Skeletal muscle tissue (tissue), 4 donors: ENCODE data around the gene RAMAC. TPM values are rescaled to one million over a fixed set of nuclear protein-coding genes. Genes with fewer than 3 reads are reported as not detected.
A peak's percentile ranks its signal among the peaks of the same experiment; 100 is the strongest.

Experiments used
- H3K27ac ChIP-seq: one replicate; pipeline ENCODE4 v1.7.0; 2013; ENCODE audit warnings: mild to moderate bottlenecking, low read depth, low read length, inconsistent platforms
- H3K27me3 ChIP-seq, 3 donors: one replicate each; pipeline ENCODE4 v1.7.0; 2013; ENCODE audit warnings: low read length in 3 of 3; ENCODE audit not compliant: control insufficient read depth in 3 of 3, insufficient read depth in 3 of 3
- H3K36me3 ChIP-seq, 3 donors: one replicate each; pipeline ENCODE4 v1.7.0; 2013; ENCODE audit warnings: low read length in 3 of 3; ENCODE audit not compliant: control insufficient read depth in 3 of 3, insufficient read depth in 3 of 3
- H3K4me1 ChIP-seq, 3 donors: one replicate each; pipeline ENCODE4 v1.7.0; 2013; ENCODE audit warnings: low read length in 3 of 3, mild to moderate bottlenecking in 3 of 3; ENCODE audit not compliant: control insufficient read depth in 3 of 3, insufficient read depth in 3 of 3
- H3K4me3 ChIP-seq, 3 donors: one replicate each; pipeline ENCODE4 v1.7.0; 2013; ENCODE audit warnings: low read length in 3 of 3
- H3K9ac ChIP-seq, 3 donors: one replicate each; pipeline ENCODE4 v1.7.0; 2013; ENCODE audit warnings: low read length in 3 of 3, mild to moderate bottlenecking in 3 of 3, moderate library complexity in 2 of 3, low read depth in 1 of 3
- H3K9me3 ChIP-seq, 3 donors: one replicate each; pipeline ENCODE4 v1.7.0; 2013; ENCODE audit warnings: low read length in 3 of 3; ENCODE audit not compliant: control insufficient read depth in 3 of 3
- total RNA-seq: library from RNA; depleted of rRNA; stranded (reverse); fragments of >200 nt; gene quantifications from one replicate; pipeline ENCODE4 v1.2.3, GENCODE V29; 2014
- donor health status: Osteomylitis.

The RAMAC gene
- total RNA-seq, 1 donor from 2014 or later: 26.1 TPM

DNA sequence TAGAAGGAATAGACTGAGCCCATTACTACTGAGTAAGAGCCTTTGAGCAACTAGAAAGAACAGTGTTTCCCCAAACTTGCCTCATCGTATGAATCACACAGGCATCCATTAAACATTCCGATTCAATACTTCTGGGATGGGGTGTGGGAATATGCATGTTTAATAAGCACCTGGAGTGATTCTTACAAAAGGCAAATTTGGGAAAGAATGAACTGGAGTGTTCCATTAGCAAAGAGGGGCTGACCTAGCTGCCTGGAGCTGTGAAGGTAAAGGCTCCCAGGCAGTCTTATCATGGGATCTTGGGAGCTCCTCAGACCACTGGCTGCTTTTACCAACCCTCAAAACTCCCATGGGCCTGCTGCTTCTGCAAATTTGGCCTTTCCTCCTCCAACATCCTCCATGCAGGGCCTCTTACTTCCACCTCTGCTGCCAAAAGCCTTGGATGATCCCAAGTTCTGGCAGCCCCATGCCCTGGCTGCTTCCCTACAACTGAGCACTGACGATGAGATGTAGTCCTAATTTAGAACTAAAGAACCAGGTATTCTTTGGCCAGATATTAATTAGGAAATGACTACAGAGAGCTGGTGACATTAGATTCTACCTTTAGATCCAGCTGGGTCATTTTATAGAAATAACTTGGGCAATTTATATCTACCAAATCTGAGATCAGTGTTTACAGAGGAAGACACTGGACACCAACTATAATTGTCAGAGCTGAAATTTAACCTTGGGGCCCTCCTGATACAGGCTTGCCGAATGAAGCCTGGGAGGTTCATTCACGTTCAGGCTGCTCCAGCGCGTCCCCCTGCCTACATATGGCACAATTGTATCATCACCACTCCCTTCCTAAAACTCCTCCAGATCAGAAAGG lies 22.3 kb upstream of the RAMAC start:
- no peaks in the 10 kb centered on the region for H3K36me3 ChIP-seq
- H3K27ac ChIP-seq: peak overlapping the region; percentile 92
- H3K27me3 ChIP-seq: no peaks in the 10 kb centered on the region
- H3K9me3 ChIP-seq: no peaks in the 10 kb centered on the region
- H3K9ac ChIP-seq: peak overlapping the region; percentile 21 to 71 (median 64)
- peaks cover 25 to 34% (median 33%) of the 10 kb centered on the region in 3 donors for H3K4me1 ChIP-seq
- H3K4me3 ChIP-seq: peak overlapping the region in 1 of 3 donors; percentile 45

DNA sequence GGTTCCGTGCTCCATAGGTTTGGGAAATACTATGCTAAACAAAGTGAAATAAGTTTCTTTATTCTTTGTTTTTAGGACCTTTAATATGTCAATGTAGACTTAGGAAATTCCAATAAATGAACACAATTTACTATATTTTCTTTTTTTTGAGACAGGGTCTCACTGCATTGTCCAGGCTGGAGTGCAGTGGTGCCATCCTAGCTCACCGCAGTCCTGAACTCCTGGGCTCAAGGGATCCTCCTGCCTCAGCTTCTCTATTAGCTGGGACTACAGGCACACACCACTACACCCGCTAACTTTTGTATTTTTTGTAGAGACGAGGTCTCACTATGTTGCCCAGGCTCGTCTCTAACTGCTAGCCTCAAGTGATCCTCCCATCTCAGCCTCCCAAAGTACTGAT lies 21.1 kb upstream of the RAMAC start:
- H3K4me3 ChIP-seq: no peak overlapping the region
- H3K27me3 ChIP-seq: no peaks in the 10 kb centered on the region
- H3K36me3 ChIP-seq: no peaks in the 10 kb centered on the region
- peak overlapping the region; percentile 92 for H3K27ac ChIP-seq
- no peak overlapping the region for H3K9ac ChIP-seq
- peaks cover 15 to 32% (median 23%) of the 10 kb centered on the region in 3 donors for H3K4me1 ChIP-seq
- no peaks in the 10 kb centered on the region for H3K9me3 ChIP-seq

DNA sequence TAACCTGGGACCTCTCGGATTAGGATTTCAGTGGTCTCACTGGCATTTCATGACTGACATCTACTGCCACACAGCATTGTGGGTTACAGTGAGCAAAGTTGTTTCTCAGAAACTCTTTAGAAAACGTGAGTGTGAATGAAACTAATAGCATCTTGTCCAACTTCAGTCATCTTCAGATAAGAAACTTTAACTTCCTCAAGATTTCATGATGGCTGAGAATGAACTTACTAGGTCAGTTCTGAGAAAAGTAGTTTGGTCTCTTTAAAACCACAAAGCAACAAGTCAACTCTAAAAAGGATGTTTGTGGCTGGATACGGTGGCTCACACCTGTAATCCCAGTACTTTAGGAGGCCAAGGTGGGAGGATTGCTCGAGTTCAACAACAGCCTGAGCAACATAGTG lies 19.3 kb upstream of the RAMAC start:
- Histone ChIP-seq H3K36me3 (no peaks in the 10 kb centered on the region), H3K9me3 (no peaks in the 10 kb centered on the region), H3K4me3 (no peak overlapping the region), H3K27ac (peak overlapping the region; percentile 8), H3K27me3 (no peaks in the 10 kb centered on the region), H3K9ac (no peak overlapping the region), H3K4me1 (peaks cover 24 to 44% (median 29%) of the 10 kb centered on the region in 3 donors)

DNA sequence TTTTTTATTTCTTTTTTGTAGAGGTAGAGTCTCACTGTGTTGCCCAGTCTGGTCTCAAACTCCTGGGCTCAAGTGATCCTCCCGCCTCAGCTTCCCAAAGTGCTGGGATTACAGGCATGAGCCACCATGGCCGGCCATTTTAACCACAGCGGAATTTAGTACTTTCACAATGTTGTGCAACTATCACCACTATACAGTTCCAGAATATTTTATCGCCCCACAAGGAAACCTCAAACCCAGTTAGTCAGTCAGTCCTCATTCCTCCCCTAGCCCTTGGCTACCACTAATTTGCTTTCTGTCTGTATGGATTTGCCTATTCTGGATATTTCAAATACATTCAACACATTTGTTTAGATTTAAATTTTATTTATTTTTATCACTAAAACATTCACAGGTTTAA lies 17.9 kb upstream of the RAMAC start:
- Histone ChIP-seq H3K9ac (no peak overlapping the region), H3K36me3 (no peaks in the 10 kb centered on the region), H3K27me3 (no peaks in the 10 kb centered on the region), H3K4me3 (no peak overlapping the region), H3K9me3 (no peaks in the 10 kb centered on the region), H3K4me1 (peaks cover 25 to 48% (median 28%) of the 10 kb centered on the region in 3 donors), H3K27ac (no peak overlapping the region)

DNA sequence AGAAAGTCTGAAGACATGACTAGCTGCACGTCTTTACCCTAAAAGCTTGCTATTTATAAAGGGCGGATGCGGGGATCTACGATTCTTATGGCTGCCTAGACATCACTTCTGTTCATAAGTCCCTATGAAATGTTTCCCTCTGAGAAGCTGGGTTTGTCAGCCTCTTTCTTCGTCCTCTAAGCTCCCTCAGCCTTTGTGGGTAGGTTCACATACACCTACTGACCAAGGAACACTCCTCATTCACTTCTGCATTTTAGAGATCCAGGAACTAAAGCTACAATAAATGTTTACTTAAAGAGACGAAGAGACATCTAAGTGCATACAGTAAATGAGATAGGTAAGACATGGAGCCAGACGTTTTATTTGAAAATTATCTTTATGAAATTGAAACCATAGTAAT lies 16.7 kb upstream of the RAMAC start:
- Histone ChIP-seq H3K9ac (no peak overlapping the region), H3K27me3 (no peaks in the 10 kb centered on the region), H3K36me3 (no peaks in the 10 kb centered on the region), H3K4me1 (peaks cover 16 to 37% (median 18%) of the 10 kb centered on the region in 3 donors), H3K9me3 (no peaks in the 10 kb centered on the region), H3K4me3 (no peak overlapping the region), H3K27ac (peak overlapping the region; percentile 88)

DNA sequence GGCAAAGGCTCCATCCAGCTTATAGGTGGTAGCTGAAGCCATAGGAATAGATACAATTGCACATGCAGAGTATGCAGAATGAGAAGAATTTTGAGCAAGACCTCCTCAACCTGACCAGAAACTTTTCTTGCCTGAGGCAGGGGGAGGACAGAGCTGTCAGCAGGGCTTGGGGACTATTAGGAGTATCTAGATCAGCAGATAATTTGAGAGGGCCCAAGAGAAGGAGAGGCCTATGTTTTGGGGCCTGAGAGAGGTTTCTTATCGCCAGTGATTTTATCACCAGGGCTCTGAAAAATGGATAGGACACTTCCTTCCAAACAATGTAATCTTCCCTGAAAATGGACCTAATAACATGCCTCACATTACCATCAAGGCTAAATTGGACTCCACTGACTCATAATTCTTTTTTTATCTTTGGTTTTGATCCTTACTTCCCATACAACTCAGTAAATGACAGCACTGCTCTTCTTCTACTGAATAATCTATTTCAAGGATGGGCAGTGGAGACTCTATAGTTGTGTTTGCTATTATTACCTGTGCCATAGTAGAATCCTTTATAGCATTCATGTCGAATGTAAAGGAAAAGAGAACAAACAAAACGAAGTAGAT lies 15.8 kb upstream of the RAMAC start:
- Histone ChIP-seq H3K4me1 (peaks cover 15 to 34% (median 17%) of the 10 kb centered on the region in 3 donors), H3K36me3 (no peaks in the 10 kb centered on the region), H3K27me3 (no peaks in the 10 kb centered on the region), H3K9ac (peak overlapping the region in 2 of 3 donors; percentile 18 to 42), H3K9me3 (no peaks in the 10 kb centered on the region), H3K27ac (peak overlapping the region; percentile 88), H3K4me3 (peak overlapping the region in 1 of 3 donors; percentile 15)

DNA sequence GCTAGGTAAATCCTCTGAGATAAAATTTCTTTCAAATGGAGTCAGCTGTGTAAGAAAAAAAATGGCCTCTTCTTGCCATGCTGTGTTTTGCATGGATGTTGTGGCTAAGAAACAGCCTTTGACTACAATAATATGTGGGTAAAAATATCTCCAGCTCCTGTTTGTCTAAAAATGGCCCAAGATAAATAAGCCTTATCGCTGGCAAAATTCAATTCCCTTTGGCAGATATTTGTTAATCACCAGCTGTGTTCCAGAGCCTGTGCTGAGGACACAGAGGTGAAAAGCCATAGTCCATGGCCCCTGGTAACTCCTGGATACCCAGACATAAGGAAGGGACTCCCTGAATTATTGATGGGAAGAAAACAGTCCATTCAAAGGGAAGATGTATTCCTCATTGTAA lies 15.3 kb upstream of the RAMAC start:
- Histone ChIP-seq H3K4me3 (peak overlapping the region in 1 of 3 donors; percentile 6), H3K36me3 (no peaks in the 10 kb centered on the region), H3K4me1 (peaks cover 15 to 34% (median 17%) of the 10 kb centered on the region in 3 donors), H3K9ac (peak overlapping the region in 1 of 3 donors; percentile 40), H3K27ac (peak overlapping the region; percentile 88), H3K9me3 (no peaks in the 10 kb centered on the region), H3K27me3 (no peaks in the 10 kb centered on the region)

DNA sequence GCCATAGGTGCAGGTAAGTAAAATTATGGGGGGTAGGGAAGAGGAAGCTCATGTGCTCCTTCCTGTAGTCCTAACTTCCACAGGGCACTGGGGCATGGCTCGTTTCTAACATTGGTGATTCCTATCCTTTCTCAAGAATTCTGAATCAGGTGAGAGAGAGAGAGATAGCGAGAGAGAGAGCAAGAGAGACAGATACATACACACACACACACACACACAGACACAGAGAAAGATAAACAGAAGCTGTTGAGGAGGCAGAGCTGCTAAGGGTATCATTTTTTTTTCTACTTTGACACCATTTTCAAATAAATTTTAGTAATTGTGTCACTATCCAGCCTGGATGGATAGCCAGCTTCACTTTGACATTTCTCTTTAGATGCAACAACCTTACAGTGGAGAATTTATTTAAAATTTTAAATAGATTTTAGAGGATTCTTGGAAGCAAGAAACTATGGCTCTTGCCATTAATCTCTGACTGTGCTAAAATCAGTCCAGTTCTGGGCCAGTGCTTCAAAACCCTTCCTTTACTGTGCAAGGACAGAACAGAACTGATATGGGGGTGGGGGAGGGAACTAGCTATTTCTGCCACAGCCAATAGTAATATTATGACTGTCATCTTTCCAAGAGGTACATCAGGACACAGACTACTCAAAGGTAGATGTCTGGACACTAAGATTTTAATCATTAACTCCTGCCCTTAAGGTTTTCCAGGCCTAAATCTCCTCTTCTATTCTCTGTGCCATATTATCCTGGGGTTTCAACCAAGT lies 14.6 kb upstream of the RAMAC start:
- Histone ChIP-seq H3K4me3 (peak overlapping the region in 1 of 3 donors; percentile 6), H3K27me3 (no peaks in the 10 kb centered on the region), H3K36me3 (no peaks in the 10 kb centered on the region), H3K9me3 (no peaks in the 10 kb centered on the region), H3K9ac (peak overlapping the region in 2 of 3 donors; percentile 38 to 40), H3K4me1 (peaks cover 15 to 34% (median 17%) of the 10 kb centered on the region in 3 donors), H3K27ac (peak overlapping the region; percentile 88)

DNA sequence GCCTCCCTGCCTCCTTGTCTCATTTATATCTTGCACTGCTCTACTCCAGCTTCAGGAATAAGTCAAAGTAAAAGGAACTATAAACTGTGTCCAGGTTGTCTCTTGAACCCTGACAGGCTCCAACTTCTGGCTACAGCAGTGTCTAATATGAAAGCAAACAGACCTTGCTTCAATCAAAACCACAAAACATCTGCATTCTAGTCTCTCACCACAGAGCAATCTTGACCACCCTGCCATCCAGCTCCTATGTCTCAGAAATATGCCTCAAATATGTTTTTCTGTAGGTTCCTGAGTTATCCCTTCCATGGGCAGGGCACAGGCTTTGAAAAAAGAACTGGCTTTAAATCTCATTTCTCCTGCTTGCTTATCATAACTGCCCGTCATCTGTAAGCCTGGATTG lies 13.0 kb upstream of the RAMAC start:
- Histone ChIP-seq H3K27me3 (no peaks in the 10 kb centered on the region), H3K9ac (no peak overlapping the region), H3K4me3 (no peak overlapping the region), H3K4me1 (peaks cover 15 to 34% (median 17%) of the 10 kb centered on the region in 3 donors), H3K27ac (no peak overlapping the region), H3K9me3 (no peaks in the 10 kb centered on the region), H3K36me3 (no peaks in the 10 kb centered on the region)
